LoVo (cell line): ENCODE measurements around the gene TRIM41.
A peak's percentile ranks its signal among the peaks of the same experiment; 100 is the strongest.
"Not testable (repeated sequence)": the region's sequence is repeated elsewhere in the genome, so short reads cannot be mapped to it uniquely, and the experiment has no call there.

ENCODE experiments used
- DNase-seq: peaks from one replicate; pipeline ENCODE4 v3.0.0-alpha.2; 2016; ENCODE audit warnings: low spot score

Gene TRIM41

GRCh38 chr5:181210698-181211097 is 12.4 kb upstream of the TRIM41 start:
- not testable (repeated sequence) for DNase-seq

DNA sequence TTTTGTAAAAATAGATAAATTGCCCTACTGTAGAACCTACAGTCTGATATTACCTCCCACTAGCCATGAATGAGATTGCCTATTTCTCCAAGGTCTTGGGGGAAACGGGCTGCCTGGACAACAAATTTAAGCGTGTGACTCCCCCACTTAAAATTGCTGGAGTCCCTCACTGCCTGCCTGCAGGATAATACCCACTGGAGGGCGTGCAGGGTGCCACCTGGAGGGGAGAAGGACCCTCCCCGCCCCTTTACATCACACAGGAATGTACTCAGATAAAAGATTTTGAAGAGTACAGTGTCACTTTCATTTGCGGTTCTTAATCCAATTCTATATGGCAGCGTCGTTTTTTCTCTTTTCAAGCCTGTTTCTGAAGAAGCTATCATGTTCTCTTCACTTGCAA is 11.9 kb upstream of the TRIM41 start:
- DNase-seq = no peak

GRCh38 chr5:181212080-181212479 is 11.0 kb upstream of the TRIM41 start:
- DNase-seq = no peak

DNA sequence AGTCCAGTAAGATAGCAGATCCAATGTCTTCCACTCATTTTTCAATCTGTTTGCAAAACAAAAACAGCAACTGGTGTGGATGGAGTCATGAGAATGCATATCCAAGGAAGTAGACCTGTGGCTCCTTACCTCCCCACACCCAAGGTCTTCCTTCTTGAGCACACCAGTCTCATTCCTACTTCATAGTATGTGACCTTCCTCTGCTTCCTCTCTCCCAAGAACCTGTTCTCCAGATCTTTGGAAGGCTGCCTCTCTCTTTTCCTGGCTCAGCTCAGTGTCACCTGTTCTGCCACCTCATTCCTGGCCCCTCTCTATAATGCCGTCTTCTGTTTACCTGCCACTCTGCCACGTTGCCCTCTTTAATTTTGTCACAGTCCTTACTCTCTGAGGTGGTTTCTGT is 10.1 kb upstream of the TRIM41 start:
- no peak for DNase-seq

GRCh38 chr5:181214249-181214648 is 8.8 kb upstream of the TRIM41 start:
- not testable (repeated sequence) for DNase-seq

GRCh38 chr5:181215997-181216989 is 6.8 kb upstream of the TRIM41 start:
- peak; percentile 50 for DNase-seq

- peak; percentile 64 for DNase-seq
Observed at GRCh38 chr5:181217111-181217802, 5.8 kb upstream of the TRIM41 start.

DNA sequence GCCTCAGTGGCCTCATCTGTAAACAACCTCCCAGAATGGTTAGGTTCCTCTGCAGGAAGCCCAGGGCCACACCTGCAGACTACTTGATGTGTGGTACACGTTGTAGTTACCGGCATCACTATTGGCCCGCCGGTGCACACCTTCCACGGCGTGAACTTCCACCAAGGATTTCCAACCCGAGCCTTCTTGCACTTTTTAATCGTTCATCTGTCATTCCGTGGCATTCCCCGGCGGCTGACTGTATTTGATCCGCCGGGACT is 5.3 kb upstream of the TRIM41 start:
- peak; percentile 51 for DNase-seq

GRCh38 chr5:181218795-181219124 is 4.3 kb upstream of the TRIM41 start:
- DNase-seq = peak; percentile 25

DNA sequence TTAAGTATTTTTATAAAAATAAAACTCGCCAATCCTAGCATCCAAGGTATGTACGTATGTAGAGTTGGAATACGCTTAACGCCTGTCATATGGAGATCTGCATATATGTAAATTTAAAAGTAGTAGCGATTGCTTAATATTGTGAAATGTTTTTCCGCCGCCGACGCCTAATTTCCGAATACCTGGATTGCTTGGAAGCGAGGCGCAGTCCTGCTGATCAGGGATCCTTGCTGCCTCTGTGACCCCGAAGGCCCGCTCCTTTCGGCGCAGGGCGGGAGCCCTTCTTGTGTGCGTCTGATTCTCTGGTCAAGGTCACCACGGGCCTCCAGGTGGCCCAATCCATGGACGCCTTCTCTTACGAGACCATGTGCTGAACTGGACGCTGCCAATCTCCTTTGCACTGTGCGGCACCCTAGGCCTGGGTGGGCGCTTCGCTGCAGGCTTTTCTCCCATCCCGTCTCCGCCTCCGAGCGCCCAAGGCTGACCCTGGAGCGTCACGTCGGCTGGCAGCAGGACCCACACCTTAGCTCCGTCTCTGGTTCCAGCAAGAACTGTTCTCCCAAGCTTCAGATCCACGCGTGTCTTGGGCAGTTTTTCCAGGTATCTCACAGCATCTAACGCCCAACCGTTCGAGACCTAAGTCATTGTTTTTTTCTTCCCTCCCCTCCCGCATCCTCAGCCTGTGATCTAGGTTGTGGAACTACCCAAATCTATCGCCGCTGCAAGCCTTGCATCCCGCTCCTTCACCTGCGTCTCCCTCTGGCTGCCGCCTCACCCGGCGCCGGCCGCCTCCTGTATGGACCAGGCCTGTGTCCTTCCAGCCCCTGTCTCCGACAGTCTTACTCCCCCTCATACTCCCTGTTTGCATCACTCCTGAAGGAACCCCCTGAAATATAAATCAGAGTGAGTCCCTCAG is 3.6 kb upstream of the TRIM41 start:
- no peak for DNase-seq

GRCh38 chr5:181220178-181220515 is 2.9 kb upstream of the TRIM41 start:
- DNase-seq = no peak

- no peak for DNase-seq
Observed at GRCh38 chr5:181221105-181221791, 1.8 kb upstream of the TRIM41 start.

GRCh38 chr5:181221792-181222629 is 1.1 kb upstream of the TRIM41 start:
- DNase-seq = peak; percentile 87

DNA sequence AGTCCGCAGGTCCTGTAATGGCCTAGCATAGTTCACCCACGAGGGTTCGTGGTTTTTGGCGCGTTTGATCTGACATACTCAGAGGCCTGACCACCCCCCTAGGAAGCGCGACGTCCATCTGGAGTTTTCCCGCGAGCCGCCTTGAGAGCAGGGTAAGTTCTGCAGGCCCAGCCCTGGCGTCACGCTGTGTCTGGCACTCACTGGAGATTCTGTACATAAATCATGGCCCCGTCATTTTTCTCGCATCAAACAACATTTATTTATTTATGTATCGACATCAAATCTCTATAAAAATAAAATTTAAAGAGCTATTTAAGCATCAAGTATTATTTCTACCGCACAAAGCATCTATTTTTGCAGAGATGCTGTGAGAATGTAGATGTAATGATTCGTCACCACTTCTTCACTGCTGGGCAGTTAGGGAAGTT is 437 bp upstream of the TRIM41 start:
- DNase-seq = peak; percentile 66

DNA sequence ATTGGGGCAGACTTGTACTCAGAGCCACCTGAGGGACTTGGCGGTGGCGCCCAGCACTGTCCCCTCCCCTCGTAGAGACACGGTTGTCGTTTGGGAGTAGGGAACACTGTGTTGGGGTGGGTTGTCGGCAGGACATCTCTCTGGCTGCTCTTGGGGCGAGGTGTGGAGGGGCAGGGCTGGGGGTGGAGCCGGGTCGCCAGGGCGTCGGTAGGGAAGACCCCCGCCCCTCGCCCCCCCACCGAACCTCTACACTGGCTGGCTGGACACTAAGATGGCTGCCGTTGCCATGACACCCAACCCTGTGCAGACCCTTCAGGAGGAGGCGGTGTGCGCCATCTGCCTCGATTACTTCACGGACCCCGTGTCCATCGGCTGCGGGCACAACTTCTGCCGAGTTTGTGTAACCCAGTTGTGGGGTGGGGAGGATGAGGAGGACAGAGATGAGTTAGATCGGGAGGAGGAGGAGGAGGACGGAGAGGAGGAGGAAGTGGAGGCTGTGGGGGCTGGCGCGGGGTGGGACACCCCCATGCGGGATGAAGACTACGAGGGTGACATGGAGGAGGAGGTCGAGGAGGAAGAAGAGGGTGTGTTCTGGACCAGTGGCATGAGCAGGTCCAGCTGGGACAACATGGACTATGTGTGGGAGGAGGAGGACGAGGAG is 778 bp downstream of the TRIM41 start:
- no peak for DNase-seq

DNA sequence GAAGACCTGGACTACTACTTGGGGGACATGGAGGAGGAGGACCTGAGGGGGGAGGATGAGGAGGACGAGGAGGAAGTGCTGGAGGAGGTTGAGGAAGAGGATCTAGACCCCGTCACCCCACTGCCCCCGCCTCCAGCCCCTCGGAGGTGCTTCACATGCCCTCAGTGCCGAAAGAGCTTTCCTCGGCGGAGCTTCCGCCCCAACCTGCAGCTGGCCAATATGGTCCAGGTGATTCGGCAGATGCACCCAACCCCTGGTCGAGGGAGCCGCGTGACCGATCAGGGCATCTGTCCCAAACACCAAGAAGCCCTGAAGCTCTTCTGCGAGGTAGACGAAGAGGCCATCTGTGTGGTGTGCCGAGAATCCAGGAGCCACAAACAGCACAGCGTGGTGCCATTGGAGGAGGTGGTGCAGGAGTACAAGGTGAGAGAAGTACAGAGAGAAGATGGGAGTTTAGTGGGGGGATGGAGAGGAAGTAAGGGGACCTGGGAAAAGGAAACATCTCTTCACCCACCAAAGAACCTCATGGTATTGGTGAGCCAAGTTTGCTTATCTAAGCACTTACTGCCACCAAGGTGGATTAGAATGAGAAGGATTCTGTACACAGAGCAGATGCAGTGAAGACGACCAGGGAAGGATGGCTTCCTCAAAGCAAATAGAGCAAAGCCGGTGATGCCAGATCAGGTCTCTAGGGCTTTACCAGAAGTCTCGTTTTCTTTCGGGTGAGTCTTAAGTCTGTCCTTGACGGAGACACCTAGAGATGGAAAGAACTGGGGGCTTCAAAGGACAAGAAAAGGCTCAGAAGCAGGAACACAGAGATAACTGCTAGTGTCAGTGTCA is 1.5 kb downstream of the TRIM41 start:
- DNase-seq = no peak

DNA sequence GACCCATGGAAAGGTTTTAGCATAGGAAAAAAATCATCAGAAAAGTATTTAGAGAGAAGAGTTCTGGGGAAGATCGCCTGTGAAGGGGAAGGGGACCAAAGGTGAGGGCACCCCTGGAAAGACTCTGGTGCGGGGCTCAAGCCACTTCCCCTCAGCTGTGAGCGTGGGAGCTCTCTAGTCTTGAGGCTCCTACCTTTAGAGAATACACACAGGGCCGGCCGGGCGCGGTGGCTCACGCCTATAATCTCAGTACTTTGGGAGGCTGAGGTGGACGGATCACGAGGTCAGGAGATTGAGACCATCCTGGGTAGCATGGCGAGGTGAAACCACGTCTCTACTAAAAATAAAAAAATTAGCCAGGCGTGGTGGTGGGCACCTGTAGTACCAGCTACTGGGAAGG is 6.9 kb downstream of the TRIM41 start:
- no peak for DNase-seq

DNA sequence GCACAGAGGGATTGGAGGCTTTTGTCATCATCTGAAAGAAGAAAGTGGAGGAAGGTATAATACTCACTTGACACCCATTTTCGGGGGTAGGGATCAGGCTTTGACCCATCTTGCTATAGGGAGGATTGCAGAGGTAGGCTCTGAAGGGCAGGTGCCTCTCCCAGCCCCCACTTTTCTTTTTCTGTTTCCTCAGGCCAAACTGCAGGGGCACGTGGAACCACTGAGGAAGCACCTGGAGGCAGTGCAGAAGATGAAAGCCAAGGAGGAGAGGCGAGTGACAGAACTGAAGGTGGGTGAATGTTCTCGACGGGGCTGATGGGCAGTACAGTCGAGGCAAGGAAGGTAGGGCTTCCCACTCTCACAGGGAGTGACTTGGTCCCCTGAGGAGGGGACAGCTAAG is 7.5 kb downstream of the TRIM41 start:
- no peak for DNase-seq

DNA sequence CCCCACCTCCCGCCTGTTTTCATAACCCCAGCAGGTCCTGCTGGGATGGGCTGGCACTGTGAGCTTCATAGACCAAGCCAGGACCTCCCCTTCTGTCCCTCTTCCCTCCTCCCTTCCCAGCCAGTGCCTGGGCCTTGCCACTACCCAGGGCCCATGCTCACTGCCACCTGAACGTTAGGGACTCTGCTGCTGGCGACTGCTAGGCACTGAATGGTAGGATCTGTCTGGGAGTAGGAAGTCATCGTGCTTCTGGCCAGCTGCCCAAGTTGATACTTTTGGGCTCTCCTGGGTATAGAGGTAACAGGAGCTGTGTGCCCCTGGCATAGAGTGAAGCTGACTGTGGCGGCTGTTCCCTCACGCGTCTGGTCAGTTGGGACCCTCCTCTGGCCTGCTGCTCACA is 8.4 kb downstream of the TRIM41 start:
- no peak for DNase-seq

DNA sequence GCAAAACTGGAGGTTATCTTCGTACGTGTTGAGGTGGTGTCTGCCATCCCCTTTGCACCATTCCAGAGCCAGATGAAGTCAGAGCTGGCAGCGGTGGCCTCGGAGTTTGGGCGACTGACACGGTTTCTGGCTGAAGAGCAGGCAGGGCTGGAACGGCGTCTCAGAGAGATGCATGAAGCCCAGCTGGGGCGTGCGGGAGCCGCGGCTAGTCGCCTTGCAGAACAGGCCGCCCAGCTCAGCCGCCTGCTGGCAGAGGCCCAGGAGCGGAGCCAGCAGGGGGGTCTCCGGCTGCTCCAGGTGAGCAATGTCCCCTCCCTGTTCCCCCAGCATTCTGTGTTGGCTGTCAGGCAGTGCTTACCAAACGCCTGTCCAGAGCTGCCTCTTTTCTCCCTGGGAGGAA is 9.5 kb downstream of the TRIM41 start:
- no peak for DNase-seq
